NCI-H2171 treated with DMSO at 0.1 percent for 48 hours (cell line): ENCODE data around the gene KLRC1.
"Not testable (repeated sequence)": the region's sequence is repeated elsewhere in the genome, so short reads cannot be mapped to it uniquely, and the experiment has no call there.

Experiments
- DNase-seq: peaks from one replicate; lab custom pipeline; 2025; lab: John Stamatoyannopoulos, UW

Gene KLRC1

GRCh38 chr12:10453156-10453555 is at the start of gene KLRC1:
KLRC1 (minus strand) TSS chr12:10453377; CDS start chr12:10451156, 2,221 bp downstream.
- DNase-seq, result no peak

- DNase-seq, result no peak
Observed at GRCh38 chr12:10501030-10501429, 47.9 kb upstream of the KLRC1 start.

- no peak for DNase-seq
Observed at GRCh38 chr12:10498042-10498441, 44.9 kb upstream of the KLRC1 start.

- DNase-seq, result no peak
Observed at GRCh38 chr12:10497602-10498001, 44.4 kb upstream of the KLRC1 start.

GRCh38 chr12:10491766-10492165 is 38.6 kb upstream of the KLRC1 start:
- no peak for DNase-seq

- DNase-seq, result not testable (repeated sequence)
Observed at GRCh38 chr12:10487328-10487727, 34.2 kb upstream of the KLRC1 start.

GRCh38 chr12:10481901-10482300 is 28.7 kb upstream of the KLRC1 start:
- DNase-seq, result not testable (repeated sequence)

- DNase-seq, result not testable (repeated sequence)
Observed at GRCh38 chr12:10472808-10473207, 19.6 kb upstream of the KLRC1 start.

- DNase-seq, result no peak
Observed at GRCh38 chr12:10469701-10470100, 16.5 kb upstream of the KLRC1 start.

GRCh38 chr12:10466311-10466710 is 13.1 kb upstream of the KLRC1 start:
- DNase-seq, result no peak

- DNase-seq, result no peak
Observed at GRCh38 chr12:10457760-10458159, 4.6 kb upstream of the KLRC1 start.

GRCh38 chr12:10456856-10457255 is 3.7 kb upstream of the KLRC1 start:
- DNase-seq, result no peak

- DNase-seq, result no peak
Observed at GRCh38 chr12:10455766-10456165, 2.6 kb upstream of the KLRC1 start.

GRCh38 chr12:10454531-10454930 is 1.4 kb upstream of the KLRC1 start:
- DNase-seq, result no peak

GRCh38 chr12:10448236-10448635 is 4.9 kb downstream of the KLRC1 start:
- no peak for DNase-seq

- DNase-seq, result not testable (repeated sequence)
Observed at GRCh38 chr12:10446052-10446451, 7.1 kb downstream of the KLRC1 start.

- not testable (repeated sequence) for DNase-seq
Observed at GRCh38 chr12:10441144-10441543, 12.0 kb downstream of the KLRC1 start.

GRCh38 chr12:10439608-10440274 is 13.4 kb downstream of the KLRC1 start:
- DNase-seq, result not testable (repeated sequence)

GRCh38 chr12:10437601-10438000 is 15.6 kb downstream of the KLRC1 start:
- not testable (repeated sequence) for DNase-seq

- DNase-seq, result not testable (repeated sequence)
Observed at GRCh38 chr12:10435816-10436215, 17.4 kb downstream of the KLRC1 start, which contains the start of gene KLRC2. KLRC2 (minus strand) TSS chr12:10436010; CDS start chr12:10435986, 24 bp downstream.

GRCh38 chr12:10430623-10431022 is 22.6 kb downstream of the KLRC1 start:
- DNase-seq, result not testable (repeated sequence)

GRCh38 chr12:10425938-10426337 is 27.2 kb downstream of the KLRC1 start:
- not testable (repeated sequence) for DNase-seq

- not testable (repeated sequence) for DNase-seq
Observed at GRCh38 chr12:10424260-10424899, 28.8 kb downstream of the KLRC1 start.
